Stimulated activated memory B cell treated with anti-CD40 and anti-IgM and Interleukin-4, amounts not matched to agents 10 μg/mL and 1 μg/mL and 100 μg/mL, for 72 hours (primary cell): ENCODE measurements around the gene COG7.

ENCODE experiments used
- ATAC-seq: fragments of 150-1000 bp; cut with Tn5 transposase; 2 replicates; pipeline ENCODE4 v1.10.0; 2021
- H3K27ac Mint-ChIP-seq: one replicate; pipeline ENCODE4 v1.8.0; 2022; ENCODE audit warnings: mild to moderate bottlenecking, mixed read lengths
- H3K27me3 Mint-ChIP-seq: one replicate; pipeline ENCODE4 v1.8.0; 2022; ENCODE audit warnings: mixed read lengths
- H3K36me3 Mint-ChIP-seq: one replicate; pipeline ENCODE4 v1.8.0; 2022; ENCODE audit warnings: mixed read lengths
- H3K4me1 Mint-ChIP-seq: one replicate; pipeline ENCODE4 v1.8.0; 2022; ENCODE audit warnings: mixed read lengths
- H3K4me3 Mint-ChIP-seq: one replicate; pipeline ENCODE4 v1.8.0; 2022; ENCODE audit warnings: mild to moderate bottlenecking, moderate library complexity, mixed read lengths
- H3K9me3 Mint-ChIP-seq: one replicate; pipeline ENCODE4 v1.8.0; 2022; ENCODE audit warnings: mixed read lengths

COG7 gene

DNA sequence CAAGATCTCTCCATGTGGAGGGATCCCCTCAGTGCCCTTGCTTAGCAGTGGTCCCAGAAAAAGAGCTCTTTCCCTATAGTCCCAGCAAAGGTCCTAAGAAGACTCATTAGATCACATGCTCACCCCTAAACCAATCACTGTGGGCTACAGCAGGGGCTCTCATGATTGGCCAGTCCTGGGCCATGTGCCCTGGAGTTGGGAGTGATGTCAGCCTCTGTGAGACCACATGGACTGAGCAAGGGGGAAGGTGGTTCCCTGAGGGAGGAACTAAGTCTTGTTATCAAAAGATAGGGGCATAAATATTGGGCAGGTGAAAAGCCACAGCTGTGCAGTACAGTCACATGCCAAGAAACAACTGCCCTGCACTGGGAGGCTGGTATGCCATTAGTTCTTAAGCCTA is 99.5 kb downstream of the COG7 start:
- H3K36me3 Mint-ChIP-seq = no peaks in the 10 kb centered on the region
- peaks cover 14% of the 10 kb centered on the region for H3K4me1 Mint-ChIP-seq
- peaks cover 7% of the 10 kb centered on the region for H3K9me3 Mint-ChIP-seq
- no peak overlapping the region for H3K27ac Mint-ChIP-seq
- H3K4me3 Mint-ChIP-seq = no peak overlapping the region
- peak; percentile 21 for ATAC-seq
- H3K27me3 Mint-ChIP-seq = peaks cover 18% of the 10 kb centered on the region

- Mint-ChIP-seq H3K27ac (no peak overlapping the region), H3K27me3 (peaks cover 18% of the 10 kb centered on the region), H3K36me3 (no peaks in the 10 kb centered on the region), H3K9me3 (peaks cover 7% of the 10 kb centered on the region), H3K4me3 (no peak overlapping the region), H3K4me1 (peaks cover 14% of the 10 kb centered on the region)
- ATAC-seq = no peak
Observed at GRCh38 chr16:23351360-23351759, 101.6 kb downstream of the COG7 start.

DNA sequence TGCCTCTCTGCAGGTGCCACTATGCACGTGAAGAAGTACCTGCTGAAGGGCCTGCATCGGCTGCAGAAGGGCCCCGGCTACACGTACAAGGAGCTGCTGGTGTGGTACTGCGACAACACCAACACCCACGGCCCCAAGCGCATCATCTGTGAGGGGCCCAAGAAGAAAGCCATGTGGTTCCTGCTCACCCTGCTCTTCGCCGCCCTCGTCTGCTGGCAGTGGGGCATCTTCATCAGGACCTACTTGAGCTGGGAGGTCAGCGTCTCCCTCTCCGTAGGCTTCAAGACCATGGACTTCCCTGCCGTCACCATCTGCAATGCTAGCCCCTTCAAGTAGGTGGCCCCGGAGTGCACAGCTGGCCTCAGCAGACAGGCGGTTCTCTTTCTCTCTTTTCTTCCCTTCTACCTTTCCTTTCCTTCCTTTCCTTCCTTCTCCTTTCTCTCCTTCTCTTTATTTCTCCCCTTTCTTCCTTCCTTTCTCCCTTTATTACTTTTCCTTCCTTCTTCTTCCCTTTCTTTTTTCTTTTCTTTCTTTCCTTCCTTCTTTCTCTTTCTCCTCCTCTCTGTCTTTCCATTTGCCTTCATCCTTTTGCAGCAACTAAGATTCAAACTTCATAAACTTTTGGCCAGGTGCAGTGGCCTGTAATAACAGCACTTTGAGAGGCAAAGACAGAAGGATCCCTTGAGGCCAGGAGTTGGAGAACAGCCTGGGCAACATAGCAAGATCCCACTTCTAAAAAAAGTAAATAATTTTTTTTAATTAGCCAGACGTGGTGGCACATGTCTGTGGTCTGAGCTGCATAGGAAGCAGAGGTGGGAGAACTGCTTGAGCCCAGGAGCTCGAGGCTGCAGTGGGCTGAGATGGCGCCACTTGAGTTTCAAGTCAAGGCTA is 104.2 kb downstream of the COG7 start:
- no peak overlapping the region for H3K27ac Mint-ChIP-seq
- no peak overlapping the region for H3K4me3 Mint-ChIP-seq
- no peaks in the 10 kb centered on the region for H3K36me3 Mint-ChIP-seq
- H3K4me1 Mint-ChIP-seq = peaks cover 14% of the 10 kb centered on the region
- H3K27me3 Mint-ChIP-seq = peaks cover 18% of the 10 kb centered on the region
- peaks cover 7% of the 10 kb centered on the region for H3K9me3 Mint-ChIP-seq
- no peak for ATAC-seq

- H3K9me3 Mint-ChIP-seq = no peaks in the 10 kb centered on the region
- H3K4me3 Mint-ChIP-seq = no peak overlapping the region
- peaks cover 9% of the 10 kb centered on the region for H3K27me3 Mint-ChIP-seq
- ATAC-seq = no peak
- H3K4me1 Mint-ChIP-seq = peaks cover 15% of the 10 kb centered on the region
- no peaks in the 10 kb centered on the region for H3K36me3 Mint-ChIP-seq
- no peak overlapping the region for H3K27ac Mint-ChIP-seq
Observed at GRCh38 chr16:23345237-23345636, 107.8 kb downstream of the COG7 start.

- H3K4me3 Mint-ChIP-seq = no peak overlapping the region
- H3K4me1 Mint-ChIP-seq = peaks cover 10% of the 10 kb centered on the region
- peak overlapping the region; percentile 10 for H3K27ac Mint-ChIP-seq
- peaks cover 5% of the 10 kb centered on the region for H3K27me3 Mint-ChIP-seq
- no peaks in the 10 kb centered on the region for H3K9me3 Mint-ChIP-seq
- H3K36me3 Mint-ChIP-seq = no peaks in the 10 kb centered on the region
- ATAC-seq = no peak
Observed at GRCh38 chr16:23343643-23344612, 109.1 kb downstream of the COG7 start.

DNA sequence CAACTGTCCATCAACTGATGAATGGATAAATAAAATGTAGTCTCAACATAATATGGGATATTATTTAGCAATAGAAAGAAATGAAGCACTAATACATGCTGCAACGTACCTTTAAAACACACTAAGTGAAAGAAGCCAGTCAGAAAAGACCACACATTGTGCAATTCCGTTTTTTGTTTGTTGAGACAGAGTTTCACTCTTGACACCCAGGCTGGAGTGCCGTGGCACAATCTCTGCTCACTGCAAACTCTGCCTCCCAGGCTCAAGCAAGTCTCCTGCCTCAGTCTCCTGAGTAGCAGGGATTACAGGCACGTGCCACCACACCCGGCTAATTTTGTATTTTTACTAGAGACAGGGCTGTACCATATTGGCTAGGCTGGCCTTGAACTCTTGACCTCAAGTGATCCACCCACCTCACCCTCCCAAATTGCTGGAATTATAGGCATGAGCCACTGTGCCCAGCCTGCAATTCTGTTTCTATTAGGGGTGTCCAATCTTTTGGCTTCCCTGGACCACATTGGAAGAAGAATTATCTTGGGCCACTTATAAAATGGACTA is 110.8 kb downstream of the COG7 start:
- peaks cover 6% of the 10 kb centered on the region for H3K4me1 Mint-ChIP-seq

GRCh38 chr16:23339787-23340186 is 113.2 kb downstream of the COG7 start:
- Mint-ChIP-seq H3K27ac (no peak overlapping the region), H3K9me3 (no peaks in the 10 kb centered on the region), H3K4me1 (peaks cover 28% of the 10 kb centered on the region), H3K4me3 (no peak overlapping the region), H3K27me3 (no peaks in the 10 kb centered on the region), H3K36me3 (no peaks in the 10 kb centered on the region)
- ATAC-seq = no peak

More for the DNA sequence above, 110.8 kb downstream of the COG7 start:
- Mint-ChIP-seq H3K4me3 (no peak overlapping the region), H3K9me3 (no peaks in the 10 kb centered on the region), H3K27me3 (no peaks in the 10 kb centered on the region), H3K27ac (no peak overlapping the region), H3K36me3 (no peaks in the 10 kb centered on the region)
- ATAC-seq = no peak
